BJ (cell line): ENCODE data around the gene RIMBP2. TPM values are rescaled to one million over a fixed set of nuclear protein-coding genes. Genes with fewer than 3 reads are reported as not detected.

Experiments used
- CTCF ChIA-PET: fragments of 350-600 bp; formaldehyde crosslinking; extraction: SDS; loops from one replicate; lab custom pipeline; 2021; ENCODE audit warnings: antibody characterized with exemption, inconsistent platforms; lab: Yijun Ruan, JAX
- POLR2A ChIA-PET: fragments of 300-600 bp; sonication (Branson Sonifier 250); formaldehyde crosslinking; extraction: SDS; loops from one replicate; lab custom pipeline; 2021; ENCODE audit warnings: antibody characterized with exemption; lab: Charles Lee
- DNase-seq: peaks from one replicate; pipeline ENCODE4 v3.0.0-alpha.2; 2011; ENCODE audit warnings: low read depth
- H3K27me3 ChIP-seq: 2 replicates; pipeline ENCODE4 v1.6.0; 2011; ENCODE audit warnings: low read length; ENCODE audit not compliant: control insufficient read depth, insufficient read depth
- H3K36me3 ChIP-seq: 2 replicates; pipeline ENCODE4 v1.5.1; 2011; ENCODE audit warnings: low read length; ENCODE audit not compliant: control insufficient read depth, insufficient read depth
- H3K4me3 ChIP-seq: 2 replicates; pipeline ENCODE4 v1.5.1; 2011; ENCODE audit warnings: low read depth, mild to moderate bottlenecking, control low read depth, low read length
- polyA plus RNA-seq: library from polyadenylated mRNA; depleted of rRNA; stranded (reverse); fragments of >200 nt; gene quantifications from 2 replicates; pipeline ENCODE4 v1.2.3, GENCODE V29; 2011
- TF ChIP-seq, protein P1 (sequence below): IDR thresholded peaks from 2 replicates; pipeline ENCODE4 v1.5.1; 2011; ENCODE audit warnings: low read depth, mild to moderate bottlenecking, control low read depth, inconsistent platforms, low read length, moderate library complexity; ENCODE audit not compliant: insufficient read depth

RIMBP2 gene
- polyA plus RNA-seq, 1 experiment: 0.05 TPM

DNA sequence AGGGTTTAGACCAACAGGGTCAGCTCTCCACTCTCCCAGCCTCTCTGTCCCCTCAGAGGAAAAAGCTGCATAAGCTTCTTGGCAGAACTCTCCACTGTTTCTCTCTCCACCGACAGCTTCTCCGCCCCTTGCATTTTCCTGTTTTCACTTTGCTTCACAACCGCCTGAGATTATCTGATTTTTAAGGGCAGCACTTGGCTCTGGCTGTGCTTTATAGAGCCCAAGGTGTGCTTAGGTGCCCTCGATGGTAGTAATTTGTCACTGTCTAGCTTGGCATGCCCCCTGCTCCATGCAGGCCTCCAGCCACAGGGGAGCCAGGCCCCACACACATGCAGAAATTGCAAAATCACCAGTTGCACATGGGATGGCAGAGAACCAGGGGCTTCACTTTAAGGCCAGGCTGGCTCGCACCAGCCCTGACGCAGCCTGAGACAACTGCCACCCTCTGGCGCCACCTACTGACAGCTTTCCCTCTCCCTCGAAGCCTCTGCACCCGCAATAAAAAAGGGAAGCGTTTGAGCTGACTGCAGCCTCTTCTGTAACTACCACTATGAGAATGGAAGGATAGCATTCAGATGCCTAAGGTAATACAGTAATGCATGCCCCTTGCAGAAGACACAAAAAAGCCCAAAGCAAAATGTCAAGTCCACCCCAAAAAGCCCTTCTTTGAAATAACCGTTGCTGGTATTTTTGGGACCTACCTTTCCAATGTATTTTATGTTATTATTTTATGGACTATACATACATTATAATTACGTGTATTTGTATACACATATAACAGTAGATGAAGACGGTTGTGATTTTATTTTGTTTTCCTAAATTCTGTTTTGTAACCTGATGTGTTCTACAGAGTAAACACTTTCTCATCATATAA, 32.0 kb upstream of the RIMBP2 start:
- DNase-seq: no peak
- CTCF ChIA-PET: interaction anchor here (0.6 to 2.4 kb wide), 12 partner anchors 8 to 1602 kb away, joined by 3 to 18 read pairs (median 4); no protein-coding TSS in a partner anchor

DNA sequence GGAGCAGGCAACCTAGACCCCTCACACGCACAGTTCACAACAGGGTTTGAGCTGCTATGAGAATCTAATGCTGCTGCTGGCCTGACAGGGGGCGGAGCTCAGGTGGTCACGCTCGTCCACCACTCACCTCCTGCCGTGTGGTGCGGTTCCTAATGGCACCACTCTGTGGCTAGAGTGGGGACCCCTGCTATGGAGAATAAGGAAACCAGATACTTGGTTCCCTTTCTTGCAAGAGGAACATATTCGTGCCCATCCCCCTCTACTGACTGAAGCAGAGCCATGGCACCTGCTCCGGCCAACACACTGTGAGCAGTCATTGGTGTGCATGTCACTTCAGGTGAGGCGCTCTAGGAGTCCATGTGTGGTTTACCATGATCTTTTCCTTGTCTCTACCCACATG, 30.4 kb upstream of the RIMBP2 start:
- no peak for DNase-seq
- TF ChIP-seq, protein P1, sequence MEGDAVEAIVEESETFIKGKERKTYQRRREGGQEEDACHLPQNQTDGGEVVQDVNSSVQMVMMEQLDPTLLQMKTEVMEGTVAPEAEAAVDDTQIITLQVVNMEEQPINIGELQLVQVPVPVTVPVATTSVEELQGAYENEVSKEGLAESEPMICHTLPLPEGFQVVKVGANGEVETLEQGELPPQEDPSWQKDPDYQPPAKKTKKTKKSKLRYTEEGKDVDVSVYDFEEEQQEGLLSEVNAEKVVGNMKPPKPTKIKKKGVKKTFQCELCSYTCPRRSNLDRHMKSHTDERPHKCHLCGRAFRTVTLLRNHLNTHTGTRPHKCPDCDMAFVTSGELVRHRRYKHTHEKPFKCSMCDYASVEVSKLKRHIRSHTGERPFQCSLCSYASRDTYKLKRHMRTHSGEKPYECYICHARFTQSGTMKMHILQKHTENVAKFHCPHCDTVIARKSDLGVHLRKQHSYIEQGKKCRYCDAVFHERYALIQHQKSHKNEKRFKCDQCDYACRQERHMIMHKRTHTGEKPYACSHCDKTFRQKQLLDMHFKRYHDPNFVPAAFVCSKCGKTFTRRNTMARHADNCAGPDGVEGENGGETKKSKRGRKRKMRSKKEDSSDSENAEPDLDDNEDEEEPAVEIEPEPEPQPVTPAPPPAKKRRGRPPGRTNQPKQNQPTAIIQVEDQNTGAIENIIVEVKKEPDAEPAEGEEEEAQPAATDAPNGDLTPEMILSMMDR: no peak
- H3K4me3 ChIP-seq: no peak overlapping the region
- H3K27me3 ChIP-seq: no peaks in the 10 kb centered on the region
- H3K36me3 ChIP-seq: no peaks in the 10 kb centered on the region
- CTCF ChIA-PET: interaction anchor here (0.8 to 2.4 kb wide), 3 partner anchors 10 to 76 kb away, joined by 3 to 18 read pairs (median 3); no protein-coding TSS in a partner anchor
- POLR2A ChIA-PET: no interaction called here

More for the DNA sequence above, 32.0 kb upstream of the RIMBP2 start:
- POLR2A ChIA-PET: no interaction called here
- H3K36me3 ChIP-seq: no peaks in the 10 kb centered on the region
- no peaks in the 10 kb centered on the region for H3K27me3 ChIP-seq
- TF ChIP-seq, protein P1: peak; percentile 88
- H3K4me3 ChIP-seq: no peak overlapping the region

DNA sequence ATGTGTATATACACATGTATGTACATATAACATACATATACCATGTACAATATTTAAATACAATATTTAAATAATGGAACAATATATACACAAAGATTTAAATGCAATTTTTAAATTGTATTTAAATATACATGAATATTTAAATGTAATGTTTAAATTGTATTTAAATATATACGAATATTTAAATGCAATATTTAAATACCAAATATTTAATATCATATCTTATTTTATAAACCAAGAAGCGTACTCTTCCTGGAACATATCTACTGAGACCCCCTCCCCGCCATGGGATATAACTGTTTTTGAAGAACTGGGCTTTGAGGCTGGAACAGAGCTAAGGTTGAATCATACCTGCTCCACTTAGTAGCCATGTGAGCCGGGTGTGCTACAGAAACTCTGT, 29.8 kb upstream of the RIMBP2 start:
- Histone ChIP-seq H3K27me3 (no peaks in the 10 kb centered on the region), H3K36me3 (no peaks in the 10 kb centered on the region), H3K4me3 (no peak overlapping the region)
- ChIA-PET POLR2A (no interaction called here), CTCF (interaction anchor here (1.2 to 1.7 kb wide), 2 partner anchors 9 to 76 kb away, joined by 3 to 5 read pairs; no protein-coding TSS in a partner anchor)
- DNase-seq: no peak
- TF ChIP-seq, protein P1: no peak

DNA sequence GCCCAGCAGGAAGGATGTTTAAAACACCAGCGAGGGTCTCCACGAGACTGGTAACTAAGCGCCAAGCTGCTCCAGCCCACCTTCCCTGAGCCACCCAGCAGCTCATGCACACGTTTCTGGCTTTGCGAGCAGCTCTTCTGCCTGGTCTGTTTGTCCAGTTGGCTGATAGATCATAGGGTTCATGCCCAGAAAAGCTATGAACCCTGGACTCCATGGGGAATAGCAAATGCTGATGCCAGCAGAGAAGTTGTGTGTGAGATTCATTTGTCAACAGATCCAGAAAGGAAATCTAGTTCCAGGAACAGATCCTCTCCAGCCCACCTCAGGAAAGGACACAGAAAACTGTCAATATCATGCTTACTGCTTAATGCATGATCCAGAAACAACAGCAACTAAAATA, 28.2 kb upstream of the RIMBP2 start:
- no peak overlapping the region for H3K4me3 ChIP-seq
- H3K27me3 ChIP-seq: no peaks in the 10 kb centered on the region
- H3K36me3 ChIP-seq: no peaks in the 10 kb centered on the region
- TF ChIP-seq, protein P1: no peak
- ChIA-PET POLR2A (no interaction called here), CTCF (no interaction called here)
- no peak for DNase-seq

DNA sequence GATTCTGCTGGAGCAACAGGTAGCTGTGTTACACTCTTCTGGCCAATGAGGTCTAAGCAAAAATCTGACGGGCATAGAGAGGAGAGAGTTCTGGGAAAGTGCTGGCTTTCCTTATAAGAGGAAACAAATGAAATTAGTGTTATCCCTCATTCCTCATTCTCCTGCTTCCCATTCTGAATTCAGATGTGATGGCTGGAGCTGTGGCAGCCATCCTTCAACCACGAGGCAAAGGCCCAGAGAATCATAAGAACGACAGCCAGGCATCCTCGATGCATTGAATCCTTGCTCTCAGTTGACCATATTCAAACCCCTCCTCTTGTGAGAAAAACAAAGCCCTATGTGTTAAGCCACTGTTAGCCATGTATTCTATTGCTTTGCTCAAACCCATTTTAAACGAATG, 27.5 kb upstream of the RIMBP2 start:
- Histone ChIP-seq H3K4me3 (no peak overlapping the region), H3K36me3 (no peaks in the 10 kb centered on the region), H3K27me3 (no peaks in the 10 kb centered on the region)
- ChIA-PET POLR2A (no interaction called here), CTCF (no interaction called here)
- TF ChIP-seq, protein P1: no peak
- no peak for DNase-seq
